ENCODE results near the gene RARRES2. TPM values are rescaled to one million over a fixed set of nuclear protein-coding genes. Genes with fewer than 3 reads are reported as not detected.

Gene RARRES2
- total RNA-seq, 1 donor from 2014 or later, result 259 TPM

DNA sequence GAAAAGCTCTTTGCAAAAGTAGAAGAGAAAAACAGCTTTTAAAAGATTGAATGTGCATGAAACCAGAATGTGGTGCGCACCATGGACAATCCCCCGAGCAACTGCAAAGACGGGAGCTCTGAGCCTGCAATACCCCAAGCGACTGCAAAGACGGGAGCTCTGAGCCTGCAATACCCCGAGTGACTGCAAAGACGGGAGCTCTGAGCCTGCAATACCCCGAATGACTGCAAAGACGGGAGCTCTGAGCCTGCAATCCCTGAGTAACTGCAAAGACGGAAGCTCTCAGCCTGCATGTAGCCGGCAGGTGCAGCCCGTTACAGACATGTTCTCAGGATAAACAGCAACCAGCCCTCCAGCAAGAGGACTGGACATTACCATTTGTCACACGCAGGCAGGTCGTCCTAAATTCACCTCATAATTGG is 43.9 kb upstream of the RARRES2 start:
- Histone ChIP-seq H3K36me3 (peaks cover 5% of the 10 kb centered on the region), H3K27me3 (no peaks in the 10 kb centered on the region), H3K4me1 (peaks cover 14% of the 10 kb centered on the region), H3K27ac (no peak overlapping the region), H3K4me3 (no peak overlapping the region), H3K9me3 (no peaks in the 10 kb centered on the region)
- ATAC-seq (no peak), DNase-seq (peak; percentile 13)
- intact Hi-C loops (cut with DNase I), result no loop called here
- TF ChIP-seq, protein P1, sequence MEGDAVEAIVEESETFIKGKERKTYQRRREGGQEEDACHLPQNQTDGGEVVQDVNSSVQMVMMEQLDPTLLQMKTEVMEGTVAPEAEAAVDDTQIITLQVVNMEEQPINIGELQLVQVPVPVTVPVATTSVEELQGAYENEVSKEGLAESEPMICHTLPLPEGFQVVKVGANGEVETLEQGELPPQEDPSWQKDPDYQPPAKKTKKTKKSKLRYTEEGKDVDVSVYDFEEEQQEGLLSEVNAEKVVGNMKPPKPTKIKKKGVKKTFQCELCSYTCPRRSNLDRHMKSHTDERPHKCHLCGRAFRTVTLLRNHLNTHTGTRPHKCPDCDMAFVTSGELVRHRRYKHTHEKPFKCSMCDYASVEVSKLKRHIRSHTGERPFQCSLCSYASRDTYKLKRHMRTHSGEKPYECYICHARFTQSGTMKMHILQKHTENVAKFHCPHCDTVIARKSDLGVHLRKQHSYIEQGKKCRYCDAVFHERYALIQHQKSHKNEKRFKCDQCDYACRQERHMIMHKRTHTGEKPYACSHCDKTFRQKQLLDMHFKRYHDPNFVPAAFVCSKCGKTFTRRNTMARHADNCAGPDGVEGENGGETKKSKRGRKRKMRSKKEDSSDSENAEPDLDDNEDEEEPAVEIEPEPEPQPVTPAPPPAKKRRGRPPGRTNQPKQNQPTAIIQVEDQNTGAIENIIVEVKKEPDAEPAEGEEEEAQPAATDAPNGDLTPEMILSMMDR (IDR thresholded peaks at IDR 0.05), result no peak

DNA sequence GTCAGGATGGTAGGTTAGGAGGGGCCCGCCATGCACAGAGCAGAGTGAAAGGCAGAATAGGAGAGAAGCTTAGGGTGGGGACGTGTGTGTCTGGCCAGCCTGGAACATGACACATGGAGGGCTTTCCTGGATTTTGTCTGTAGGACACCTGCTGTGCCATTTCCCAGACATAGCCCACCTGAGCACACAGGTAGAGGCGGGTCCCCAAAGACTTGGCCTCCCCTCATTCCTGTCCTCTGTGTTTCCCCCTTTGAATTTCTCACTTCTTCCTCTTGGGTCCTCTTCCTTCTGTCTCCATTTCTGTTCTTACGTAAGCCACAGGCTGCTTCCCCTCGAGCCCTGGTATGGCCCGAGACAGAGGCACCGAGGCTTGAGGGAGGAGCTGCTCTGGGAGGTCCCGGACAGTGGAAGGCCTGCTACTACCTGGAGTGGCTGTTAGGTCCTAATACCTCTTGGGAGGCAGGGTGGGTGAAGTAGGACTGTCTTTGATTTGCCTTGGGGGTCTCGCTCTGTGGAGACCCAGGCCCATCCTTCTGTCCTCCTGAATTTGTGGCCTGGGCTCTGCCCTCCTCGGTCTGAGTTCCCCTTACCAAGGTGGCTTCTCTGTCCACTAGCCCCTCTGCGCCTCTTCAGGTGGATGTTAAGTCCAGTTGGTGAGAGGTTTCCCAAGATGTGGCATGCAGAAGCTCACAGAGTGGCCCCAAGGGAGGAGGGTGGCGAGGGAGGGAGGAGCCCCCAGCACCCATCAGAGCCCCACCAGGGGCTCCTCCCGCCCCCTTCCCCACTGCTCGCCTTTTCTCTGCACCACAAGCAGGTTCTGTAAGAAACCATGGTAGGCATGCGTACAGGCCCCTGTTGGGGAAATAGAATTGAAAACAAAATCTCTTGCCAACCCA is 43.2 kb upstream of the RARRES2 start:
- intact Hi-C loops (cut with DNase I), result no loop called here
- Histone ChIP-seq H3K36me3 (no peaks in the 10 kb centered on the region), H3K27me3 (no peaks in the 10 kb centered on the region), H3K4me1 (peaks cover 19% of the 10 kb centered on the region), H3K27ac (no peak overlapping the region), H3K9me3 (no peaks in the 10 kb centered on the region), H3K4me3 (no peak overlapping the region)
- DNase-seq (peak; percentile 59), ATAC-seq (peak; percentile 33)
- TF ChIP-seq, protein P1 (IDR thresholded peaks at IDR 0.05), result no peak

DNA sequence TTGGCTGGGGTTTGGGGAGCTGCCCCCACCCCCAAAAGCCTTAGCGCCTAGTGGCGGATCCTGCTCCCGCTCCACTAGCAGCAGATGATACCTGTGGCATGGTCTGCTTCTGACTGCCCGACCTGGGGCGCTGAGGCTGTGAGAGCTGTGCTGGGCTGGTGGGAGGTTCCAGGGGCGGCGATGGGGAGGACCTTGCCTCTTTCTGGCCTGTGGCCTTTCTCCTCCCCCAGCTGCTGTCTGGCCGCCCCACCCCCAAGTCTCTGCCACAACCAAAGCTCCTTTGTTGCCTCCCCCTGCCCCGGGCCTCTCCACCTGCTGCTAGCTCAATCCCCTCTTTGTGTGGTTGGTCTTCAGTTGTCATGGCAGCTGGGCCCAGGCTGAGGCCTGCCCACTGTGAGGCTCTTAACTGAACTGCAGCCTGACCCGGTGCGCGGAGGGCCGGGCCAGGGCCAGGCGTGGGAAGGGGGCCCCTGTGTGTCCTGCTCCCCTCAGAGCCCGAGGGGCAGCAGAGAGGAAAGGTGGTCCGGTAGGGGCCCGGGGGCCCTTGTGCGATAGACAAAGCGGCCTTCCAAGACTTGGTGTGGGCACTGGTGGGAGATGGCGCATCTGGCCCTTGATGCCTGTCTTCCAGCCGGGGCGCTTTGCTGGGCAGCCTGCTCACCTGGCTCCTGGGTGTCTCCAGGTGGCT is 42.4 kb upstream of the RARRES2 start:
- ATAC-seq (no peak), DNase-seq (peak; percentile 58)
- TF ChIP-seq, protein P1 (IDR thresholded peaks at IDR 0.05), result no peak
- intact Hi-C loops (cut with DNase I), result no loop called here
- H3K27ac ChIP-seq, result no peak overlapping the region
- no peaks in the 10 kb centered on the region for H3K27me3 ChIP-seq
- no peaks in the 10 kb centered on the region for H3K9me3 ChIP-seq
- no peak overlapping the region for H3K4me3 ChIP-seq
- no peaks in the 10 kb centered on the region for H3K36me3 ChIP-seq
- peaks cover 15% of the 10 kb centered on the region for H3K4me1 ChIP-seq

DNA sequence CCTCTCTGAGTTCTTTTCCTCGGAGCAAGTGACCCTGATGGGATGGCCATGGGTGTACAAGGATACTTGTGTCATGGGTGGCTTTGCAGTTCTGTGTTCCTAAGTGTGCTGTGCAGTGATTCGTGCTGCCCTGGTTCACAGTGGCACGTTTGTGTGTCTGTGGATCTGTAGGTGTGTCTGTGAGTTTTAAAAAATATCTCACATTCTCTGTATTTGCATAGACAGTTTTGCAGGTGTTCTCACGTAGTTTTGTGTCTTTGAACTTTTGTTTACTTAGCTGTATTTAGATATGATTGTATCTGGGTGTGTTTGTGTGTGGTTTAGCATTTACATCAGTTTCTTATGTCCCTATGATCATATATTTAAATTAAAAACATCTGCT is 41.4 kb upstream of the RARRES2 start:
- no peak for DNase-seq
- no peaks in the 10 kb centered on the region for H3K9me3 ChIP-seq
- no peak for ATAC-seq
- H3K4me1 ChIP-seq, result peaks cover 17% of the 10 kb centered on the region
- intact Hi-C loops (cut with DNase I), result no loop called here
- no peaks in the 10 kb centered on the region for H3K27me3 ChIP-seq
- no peak overlapping the region for H3K4me3 ChIP-seq
- TF ChIP-seq, protein P1 (IDR thresholded peaks at IDR 0.05), result no peak
- no peaks in the 10 kb centered on the region for H3K36me3 ChIP-seq
- no peak overlapping the region for H3K27ac ChIP-seq

DNA sequence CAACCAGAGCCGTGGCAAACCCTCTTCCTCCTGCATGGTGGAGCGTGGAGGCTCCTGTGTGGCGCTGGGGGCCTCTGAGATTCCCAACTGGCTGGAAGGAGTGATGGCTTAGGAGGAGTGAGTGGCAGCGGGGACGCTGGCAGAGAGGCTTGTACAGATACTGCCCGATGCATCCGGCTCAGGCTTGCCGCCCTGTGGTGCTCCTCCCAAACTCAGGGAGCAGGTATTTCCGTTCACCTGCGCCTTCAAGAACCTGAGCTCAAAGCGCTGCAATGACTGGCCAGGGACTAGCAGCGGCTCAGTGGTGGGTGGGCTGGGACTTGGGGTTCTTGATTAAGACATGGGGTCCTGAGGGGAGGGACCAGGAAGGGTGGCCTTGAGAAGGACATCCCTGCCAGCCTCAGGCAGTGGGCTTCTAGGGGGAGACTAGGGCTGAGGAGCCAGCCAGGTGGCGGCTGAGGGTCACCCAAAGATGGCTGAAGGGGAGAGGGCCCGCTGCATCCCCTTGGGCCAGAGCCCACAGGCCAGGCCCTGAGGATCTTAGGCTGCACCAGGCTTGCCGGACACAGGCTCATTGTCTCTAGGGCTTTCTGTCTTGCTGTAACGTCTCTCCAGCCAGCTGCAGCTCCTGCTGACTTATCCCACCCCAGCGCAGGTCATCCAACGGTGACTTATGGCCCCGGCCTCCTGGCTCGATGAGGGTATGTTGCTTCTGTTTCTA is 40.9 kb upstream of the RARRES2 start:
- Histone ChIP-seq H3K4me1 (peaks cover 20% of the 10 kb centered on the region), H3K27ac (no peak overlapping the region), H3K4me3 (no peak overlapping the region), H3K27me3 (no peaks in the 10 kb centered on the region), H3K36me3 (no peaks in the 10 kb centered on the region), H3K9me3 (no peaks in the 10 kb centered on the region)
- intact Hi-C loops (cut with DNase I), result no loop called here
- DNase-seq, result peak; percentile 47
- ATAC-seq, result no peak
- TF ChIP-seq, protein P1 (IDR thresholded peaks at IDR 0.05), result no peak

Data from upper lobe of right lung (tissue), 1 donor.